Tibial nerve (tissue), 4 donors: ENCODE data around the gene IL6. TPM values are rescaled to one million over a fixed set of nuclear protein-coding genes. Genes with fewer than 3 reads are reported as not detected.
A peak's percentile ranks its signal among the peaks of the same experiment; 100 is the strongest.
"Not testable (repeated sequence)": the region's sequence is repeated elsewhere in the genome, so short reads cannot be mapped to it uniquely, and the experiment has no call there.

ENCODE experiments used
- DNase-seq, 2 donors: peaks; one replicate each; pipeline ENCODE4 v3.0.0-alpha.2; 2019; ENCODE audit warnings: low spot score in 2 of 2
- H3K27ac ChIP-seq, 4 donors: fragments of 200-600 bp; sonication (generic) in 3 of 4; one replicate each; pipeline ENCODE4 v1.5.1; 2017 to 2019; ENCODE audit warnings: mild to moderate bottlenecking in 1 of 4
- H3K27me3 ChIP-seq, 2 donors: fragments of 200-600 bp; sonication (generic) in 1 of 2; one replicate each; pipeline versions ENCODE4 v1.5.1 to v1.6.0; 2017 to 2019
- H3K36me3 ChIP-seq, 3 donors: fragments of 200-600 bp; sonication (generic); one replicate each; pipeline ENCODE4 v1.5.1; 2018 to 2019
- H3K4me1 ChIP-seq, 4 donors: fragments of 200-600 bp; sonication (generic) in 3 of 4; one replicate each; pipeline ENCODE4 v1.5.1; 2017 to 2019
- H3K4me3 ChIP-seq, 4 donors: fragments of 200-600 bp; sonication (generic) in 3 of 4; one replicate each; pipeline ENCODE4 v1.5.1; 2017 to 2019; ENCODE audit warnings: mild to moderate bottlenecking in 1 of 4, moderate library complexity in 1 of 4
- H3K9me3 ChIP-seq, 4 donors: fragments of 200-600 bp; sonication (generic) in 3 of 4; one replicate each; pipeline ENCODE4 v1.5.1; 2017 to 2019
- CTCF ChIP-seq, 5 experiments: fragments of 200-600 bp in 3 of 5; fragments of 450-650 bp in 2 of 5; sonication (generic) in 3 of 5; IDR thresholded peaks; one replicate each; pipeline ENCODE4 v1.5.1; 2016 to 2019; ENCODE audit warnings: antibody characterized with exemption in 5 of 5, mild to moderate bottlenecking in 3 of 5, moderate library complexity in 2 of 5
- EP300 ChIP-seq, 2 donors: sonication (generic); formaldehyde crosslinking; IDR thresholded peaks; one replicate each; pipeline ENCODE4 v1.6.1; 2017; ENCODE audit warnings: antibody characterized with exemption in 2 of 2, mild to moderate bottlenecking in 1 of 2
- POLR2A ChIP-seq, 2 donors: fragments of 450-650 bp; IDR thresholded peaks; one replicate each; pipeline ENCODE4 v1.6.1; 2017; ENCODE audit warnings: antibody characterized with exemption in 2 of 2, mild to moderate bottlenecking in 2 of 2, moderate library complexity in 2 of 2
- WGBS, 2 donors: methylation state at CpG; one replicate each; pipeline ENCODE4 v1.1.5; 2018; 5-methylcytosine and 5-hydroxymethylcytosine counted together
- total RNA-seq, 4 donors: library from RNA; depleted of rRNA; stranded (reverse); fragments of >200 nt; gene quantifications; one replicate each; pipeline ENCODE4 v1.1.0, GENCODE V29; 2016

Gene IL6
- total RNA-seq, 4 donors from 2014 or later, result 3.3 to 16.4 (median 6.3) TPM; not detected in 1

- Histone ChIP-seq H3K9me3 (no peaks in the 10 kb centered on the region), H3K36me3 (no peaks in the 10 kb centered on the region), H3K4me3 (no peak overlapping the region), H3K4me1 (peaks cover 0 to 14% (median 0%) of the 10 kb centered on the region in 4 donors), H3K27me3 (no peaks in the 10 kb centered on the region), H3K27ac (no peak overlapping the region)
- TF ChIP-seq CTCF (IDR thresholded peaks at IDR 0.05), result no peak
- peak in 1 of 2 donors; percentile 8 for TF ChIP-seq EP300 (IDR thresholded peaks at IDR 0.05)
- DNase-seq, result no peak
- 59 to 60% methylated on average over 2 of the region's 2 CpGs for WGBS, 2 donors
Observed at GRCh38 chr7:22697876-22698606, 29.0 kb upstream of the IL6 start.

GRCh38 chr7:22698767-22699166 lies 28.2 kb upstream of the IL6 start:
- H3K4me1 ChIP-seq, result peaks cover 0 to 14% (median 0%) of the 10 kb centered on the region in 4 donors
- WGBS, 2 donors, result 78 to 92% methylated on average over 6 of the region's 6 CpGs
- TF ChIP-seq POLR2A (IDR thresholded peaks at IDR 0.05) (no peak), EP300 (IDR thresholded peaks at IDR 0.05) (no peak), CTCF (IDR thresholded peaks at IDR 0.05) (no peak)
- no peaks in the 10 kb centered on the region for H3K9me3 ChIP-seq
- H3K36me3 ChIP-seq, result no peaks in the 10 kb centered on the region
- no peak overlapping the region for H3K27ac ChIP-seq
- H3K4me3 ChIP-seq, result no peak overlapping the region
- H3K27me3 ChIP-seq, result no peaks in the 10 kb centered on the region
- no peak for DNase-seq

- WGBS, 2 donors, result 76 to 82% methylated on average over 1 of the region's 1 CpG
- TF ChIP-seq CTCF (IDR thresholded peaks at IDR 0.05) (no peak), POLR2A (IDR thresholded peaks at IDR 0.05) (no peak), EP300 (IDR thresholded peaks at IDR 0.05) (no peak)
- Histone ChIP-seq H3K36me3 (no peaks in the 10 kb centered on the region), H3K9me3 (no peaks in the 10 kb centered on the region), H3K4me1 (peaks cover 0 to 14% (median 0%) of the 10 kb centered on the region in 4 donors), H3K4me3 (no peak overlapping the region), H3K27me3 (no peaks in the 10 kb centered on the region), H3K27ac (no peak overlapping the region)
- no peak for DNase-seq
Observed at GRCh38 chr7:22700559-22701002, 26.4 kb upstream of the IL6 start.

- Histone ChIP-seq H3K4me1 (peaks cover 0 to 4% (median 0%) of the 10 kb centered on the region in 4 donors), H3K27me3 (no peaks in the 10 kb centered on the region), H3K4me3 (no peak overlapping the region), H3K9me3 (no peaks in the 10 kb centered on the region), H3K27ac (no peak overlapping the region), H3K36me3 (no peaks in the 10 kb centered on the region)
- WGBS, 2 donors, result 78 to 82% methylated on average over 4 of the region's 4 CpGs
- TF ChIP-seq EP300 (IDR thresholded peaks at IDR 0.05) (no peak), CTCF (IDR thresholded peaks at IDR 0.05) (no peak), POLR2A (IDR thresholded peaks at IDR 0.05) (no peak)
- no peak for DNase-seq
Observed at GRCh38 chr7:22702516-22702915, 24.5 kb upstream of the IL6 start.

- H3K4me3 ChIP-seq, DNase-seq, H3K27me3 ChIP-seq, H3K4me1 ChIP-seq, H3K27ac ChIP-seq, H3K9me3 ChIP-seq, H3K36me3 ChIP-seq: not testable (repeated sequence)
- WGBS, 2 donors, result 76 to 79% methylated on average over 8 to 9 of the region's 10 CpGs
Observed at GRCh38 chr7:22703107-22703855, 23.7 kb upstream of the IL6 start.

GRCh38 chr7:22703978-22704610 lies 22.9 kb upstream of the IL6 start:
- not testable (repeated sequence) for DNase-seq, H3K4me1 ChIP-seq, H3K4me3 ChIP-seq, H3K9me3 ChIP-seq, H3K27me3 ChIP-seq, H3K36me3 ChIP-seq, H3K27ac ChIP-seq
- WGBS, 2 donors, result 91 to 93% methylated on average over 17 of the region's 17 CpGs

GRCh38 chr7:22704722-22705121 lies 22.3 kb upstream of the IL6 start:
- H3K4me1 ChIP-seq, DNase-seq, H3K36me3 ChIP-seq, H3K4me3 ChIP-seq, H3K27me3 ChIP-seq, H3K9me3 ChIP-seq, H3K27ac ChIP-seq: not testable (repeated sequence)
- WGBS, 2 donors, result 81% methylated on average over 6 of the region's 6 CpGs

GRCh38 chr7:22705874-22706273 lies 21.1 kb upstream of the IL6 start:
- not testable (repeated sequence) for DNase-seq, H3K27ac ChIP-seq, H3K36me3 ChIP-seq, H3K4me3 ChIP-seq, H3K27me3 ChIP-seq, H3K9me3 ChIP-seq, H3K4me1 ChIP-seq
- 91 to 94% methylated on average over 7 of the region's 7 CpGs for WGBS, 2 donors
